ENCODE data around the gene TBC1D10B. TPM values are rescaled to one million over a fixed set of nuclear protein-coding genes. Genes with fewer than 3 reads are reported as not detected.

TBC1D10B gene
- total RNA-seq, 2 experiments from 2014 or later = 39.7 to 41.3 TPM

DNA sequence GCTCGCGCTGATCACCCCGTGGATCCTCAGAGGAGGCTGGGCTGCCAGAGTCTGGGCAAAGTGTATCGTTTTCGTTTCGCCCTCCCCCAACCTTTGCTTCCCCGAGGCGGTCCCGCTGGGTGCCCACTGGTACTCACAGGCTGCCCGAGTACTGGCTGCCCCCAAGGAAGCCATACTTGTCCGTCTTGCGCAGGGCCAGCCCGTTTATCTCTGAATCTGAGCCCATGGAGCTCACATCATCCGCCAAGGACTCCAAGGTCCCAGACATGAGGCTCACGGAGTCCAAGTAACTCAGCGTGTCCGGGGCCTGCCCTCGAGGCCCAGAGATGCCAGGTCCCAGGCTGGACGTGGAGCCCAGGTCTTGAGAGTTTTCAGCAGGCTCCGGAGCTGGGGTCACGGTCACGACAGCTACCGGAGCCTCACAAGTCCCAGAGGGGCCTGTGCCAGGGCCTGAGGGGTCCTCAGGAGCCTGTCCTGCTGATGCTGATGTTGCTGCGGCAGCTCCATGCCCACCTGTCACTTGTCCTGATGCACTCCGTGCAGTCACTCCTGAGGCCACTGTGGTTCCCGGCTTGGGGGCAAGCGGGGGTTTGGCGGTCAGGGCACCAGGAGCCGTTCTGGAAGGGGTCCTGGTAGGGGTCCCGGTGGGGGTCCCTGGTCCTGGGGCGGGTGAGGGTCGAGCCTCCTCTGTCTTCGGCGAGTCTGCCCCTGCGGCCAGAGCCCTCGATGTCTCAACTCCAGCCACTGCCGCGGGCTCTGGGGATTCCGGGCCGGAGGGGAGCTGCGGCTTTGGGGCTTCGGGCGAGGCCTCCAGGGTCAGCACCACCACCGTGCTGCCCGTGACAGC, 980 bp downstream of the TBC1D10B start:
- POLR2A ChIA-PET = interaction anchor here (1.0 to 8.0 kb wide), 5 partner anchors 12 to 46 kb away, joined by 3 to 73 read pairs (median 6); partner anchors contain the start of genes CD2BP2 and ZNF48
- H3K4me3 Mint-ChIP-seq = peak overlapping the region; percentile 95
- H3K9me3 Mint-ChIP-seq = no peaks in the 10 kb centered on the region
- H3K4me1 Mint-ChIP-seq (ENCODE audit: low read depth) = peaks cover 33% of the 10 kb centered on the region
- peak overlapping the region; percentile 86 for H3K27ac Mint-ChIP-seq
- DNase-seq = peak; percentile 30
- peaks cover 38% of the 10 kb centered on the region for H3K36me3 Mint-ChIP-seq (ENCODE audit: low read depth)
- ATAC-seq = no peak
- intact Hi-C loops (cut with micrococcal nuclease) = no loop called here
- H3K27me3 Mint-ChIP-seq = no peaks in the 10 kb centered on the region
- CTCF ChIA-PET = interaction anchor here (1.2 to 1.6 kb wide), 3 partner anchors 11 to 40 kb away, joined by 3 to 7 read pairs (median 6); no protein-coding TSS in a partner anchor
- TF ChIP-seq, protein P1, sequence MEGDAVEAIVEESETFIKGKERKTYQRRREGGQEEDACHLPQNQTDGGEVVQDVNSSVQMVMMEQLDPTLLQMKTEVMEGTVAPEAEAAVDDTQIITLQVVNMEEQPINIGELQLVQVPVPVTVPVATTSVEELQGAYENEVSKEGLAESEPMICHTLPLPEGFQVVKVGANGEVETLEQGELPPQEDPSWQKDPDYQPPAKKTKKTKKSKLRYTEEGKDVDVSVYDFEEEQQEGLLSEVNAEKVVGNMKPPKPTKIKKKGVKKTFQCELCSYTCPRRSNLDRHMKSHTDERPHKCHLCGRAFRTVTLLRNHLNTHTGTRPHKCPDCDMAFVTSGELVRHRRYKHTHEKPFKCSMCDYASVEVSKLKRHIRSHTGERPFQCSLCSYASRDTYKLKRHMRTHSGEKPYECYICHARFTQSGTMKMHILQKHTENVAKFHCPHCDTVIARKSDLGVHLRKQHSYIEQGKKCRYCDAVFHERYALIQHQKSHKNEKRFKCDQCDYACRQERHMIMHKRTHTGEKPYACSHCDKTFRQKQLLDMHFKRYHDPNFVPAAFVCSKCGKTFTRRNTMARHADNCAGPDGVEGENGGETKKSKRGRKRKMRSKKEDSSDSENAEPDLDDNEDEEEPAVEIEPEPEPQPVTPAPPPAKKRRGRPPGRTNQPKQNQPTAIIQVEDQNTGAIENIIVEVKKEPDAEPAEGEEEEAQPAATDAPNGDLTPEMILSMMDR (IDR thresholded peaks at IDR 0.05) = no peak

DNA sequence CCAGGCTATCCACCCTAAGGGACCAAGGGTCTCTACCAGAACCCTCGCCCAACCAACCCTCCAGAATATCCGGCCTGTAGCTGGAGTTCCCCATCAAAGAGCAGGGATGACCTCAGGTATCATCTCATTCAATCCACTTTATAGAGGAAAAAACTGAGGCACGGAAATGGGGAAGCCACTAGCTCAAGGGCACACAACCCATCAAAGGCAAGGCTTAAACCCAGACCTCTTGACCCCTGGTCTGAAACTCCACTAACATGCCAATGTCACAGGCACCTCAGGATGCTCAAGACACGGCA, 1.6 kb downstream of the TBC1D10B start:
- intact Hi-C loops (cut with micrococcal nuclease) = no loop called here
- Mint-ChIP-seq H3K4me1 (ENCODE audit: low read depth) (peaks cover 33% of the 10 kb centered on the region), H3K9me3 (no peaks in the 10 kb centered on the region), H3K36me3 (ENCODE audit: low read depth) (peaks cover 41% of the 10 kb centered on the region), H3K4me3 (peak overlapping the region; percentile 95), H3K27ac (peak overlapping the region; percentile 86), H3K27me3 (no peaks in the 10 kb centered on the region)
- POLR2A ChIA-PET = interaction anchor here (1.0 to 8.0 kb wide), 5 partner anchors 11 to 47 kb away, joined by 3 to 73 read pairs (median 6); partner anchors contain the start of genes CD2BP2 and ZNF48
- DNase-seq = no peak
- ATAC-seq = no peak
- CTCF ChIA-PET = interaction anchor here (1.2 to 1.6 kb wide), 3 partner anchors 10 to 41 kb away, joined by 3 to 6 read pairs (median 4); no protein-coding TSS in a partner anchor
- TF ChIP-seq, protein P1 (IDR thresholded peaks at IDR 0.05) = no peak

DNA sequence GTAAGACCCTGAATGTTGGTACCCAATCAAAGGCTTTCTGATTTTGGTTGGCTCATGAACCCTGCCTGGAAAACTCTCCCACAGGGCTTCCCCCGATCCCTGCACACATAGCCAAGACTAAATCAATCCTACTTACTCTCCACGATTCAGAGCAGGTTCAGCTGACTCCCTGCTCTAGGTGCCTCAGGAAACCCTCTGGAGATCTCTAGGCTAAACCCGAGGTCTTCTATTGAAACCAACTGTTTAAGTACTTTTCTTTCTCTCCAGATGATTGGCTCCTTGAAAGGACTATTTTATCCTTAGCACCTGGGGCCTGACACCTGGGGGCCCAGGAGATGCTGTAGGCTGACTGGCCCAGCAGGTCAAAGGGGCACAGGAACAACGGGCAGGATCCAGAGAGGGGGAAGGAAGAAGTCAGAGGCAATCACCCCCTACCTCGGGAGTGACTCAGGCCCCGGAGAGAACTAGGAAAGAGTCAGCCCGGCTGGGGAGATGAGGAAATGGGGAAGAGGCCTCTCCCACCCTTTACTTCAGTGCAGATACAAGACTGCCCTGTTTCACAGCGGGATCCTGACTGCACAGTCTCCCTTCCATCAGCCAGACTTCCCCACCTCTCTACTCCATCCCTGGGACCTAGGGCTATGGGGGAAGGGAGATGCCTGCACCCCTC, 2.0 kb downstream of the TBC1D10B start:
- peaks cover 33% of the 10 kb centered on the region for H3K4me1 Mint-ChIP-seq (ENCODE audit: low read depth)
- intact Hi-C loops (cut with micrococcal nuclease) = no loop called here
- H3K27me3 Mint-ChIP-seq = no peaks in the 10 kb centered on the region
- POLR2A ChIA-PET = interaction anchor here (1.5 to 8.0 kb wide), 3 partner anchors 11 to 27 kb away, joined by 6 to 73 read pairs (median 7); partner anchors contain the start of genes CD2BP2 and ZNF48
- peaks cover 43% of the 10 kb centered on the region for H3K36me3 Mint-ChIP-seq (ENCODE audit: low read depth)
- H3K27ac Mint-ChIP-seq = peak overlapping the region; percentile 86
- no peak for DNase-seq
- H3K9me3 Mint-ChIP-seq = no peaks in the 10 kb centered on the region
- no peak for ATAC-seq
- TF ChIP-seq, protein P1 (IDR thresholded peaks at IDR 0.05) = no peak
- CTCF ChIA-PET = interaction anchor here (1.2 to 1.6 kb wide), 4 partner anchors 10 to 42 kb away, joined by 3 to 6 read pairs (median 4); no protein-coding TSS in a partner anchor
- peak overlapping the region; percentile 95 for H3K4me3 Mint-ChIP-seq

DNA sequence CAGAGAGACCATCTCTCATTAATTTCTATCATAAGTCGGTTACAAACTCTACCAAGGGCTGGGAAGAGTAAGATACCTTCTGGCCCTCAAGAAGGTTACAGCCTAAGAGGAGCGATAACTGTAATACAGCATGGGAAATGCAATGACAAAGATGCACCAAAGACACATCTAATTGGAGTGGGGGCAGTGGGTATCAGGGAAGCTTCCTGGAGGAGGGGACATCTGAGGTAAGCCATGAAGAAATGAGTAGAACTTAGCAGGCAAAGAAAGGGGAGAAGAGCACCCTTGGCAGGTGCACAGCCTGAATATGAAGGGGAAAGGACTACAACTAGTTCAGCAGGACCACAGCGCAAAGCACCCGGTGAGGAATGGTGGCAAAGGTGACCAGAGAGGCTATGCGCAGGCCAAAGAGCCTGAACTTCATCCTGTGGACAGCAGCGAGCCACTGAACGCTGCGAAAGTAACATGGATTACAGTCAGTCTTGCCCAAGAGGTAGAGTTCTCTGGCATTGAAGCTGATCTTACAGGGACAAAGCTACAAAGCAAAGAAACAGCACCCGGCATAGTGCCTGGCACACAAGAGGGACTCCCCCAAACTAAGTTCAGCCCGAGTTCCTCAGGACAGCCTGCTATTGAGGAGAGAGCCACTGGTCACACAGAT, 2.8 kb downstream of the TBC1D10B start:
- CTCF ChIA-PET = interaction anchor here (1.3 to 1.7 kb wide), 3 partner anchors 14 to 43 kb away, joined by 4 to 5 read pairs (median 4); no protein-coding TSS in a partner anchor
- POLR2A ChIA-PET = interaction anchor here (0.7 to 8.0 kb wide), 3 partner anchors 10 to 235 kb away, joined by 3 to 73 read pairs (median 3); partner anchors contain the start of gene CD2BP2
- DNase-seq = no peak
- ATAC-seq = no peak
- TF ChIP-seq, protein P1 (IDR thresholded peaks at IDR 0.05) = no peak
- H3K27me3 Mint-ChIP-seq = no peaks in the 10 kb centered on the region
- peak overlapping the region; percentile 86 for H3K27ac Mint-ChIP-seq
- no peaks in the 10 kb centered on the region for H3K9me3 Mint-ChIP-seq
- peaks cover 33% of the 10 kb centered on the region for H3K4me1 Mint-ChIP-seq (ENCODE audit: low read depth)
- peak overlapping the region; percentile 95 for H3K4me3 Mint-ChIP-seq
- intact Hi-C loops (cut with micrococcal nuclease) = no loop called here
- H3K36me3 Mint-ChIP-seq (ENCODE audit: low read depth) = peaks cover 48% of the 10 kb centered on the region

Data from activated CD8-positive, alpha-beta T cell treated with anti-CD3 and anti-CD28 coated beads for 36 hours (primary cell).